H1 (cell line): Measurements from ENCODE around the gene PKD1L1. TPM values are rescaled to one million over a fixed set of nuclear protein-coding genes. Genes with fewer than 3 reads are reported as not detected.

Experiments used
- CTBP2 ChIP-seq: IDR thresholded peaks from 2 replicates; pipeline ENCODE4 v1.7.0; 2011; ENCODE audit warnings: borderline replicate concordance, mild to moderate bottlenecking, moderate library complexity, mixed read lengths, low read length; ENCODE audit not compliant: insufficient read depth, insufficient read length
- JUND ChIP-seq: IDR thresholded peaks from 2 replicates; pipeline ENCODE4 v1.6.1; 2011; ENCODE audit warnings: mild to moderate bottlenecking, improper control_type of control experiment, low read length
- KDM5A ChIP-seq: fragments of 200-600 bp; IDR thresholded peaks from 2 replicates; pipeline ENCODE4 v1.7.1; 2012; ENCODE audit warnings: mild to moderate bottlenecking, low read length, inconsistent platforms, mixed read lengths
- RAD21 ChIP-seq, 2 experiments: IDR thresholded peaks in 1 of 2; conservative IDR thresholded peaks in 1 of 2; 2 replicates each; pipeline ENCODE4 v1.6.1; 2011; ENCODE audit warnings: low read depth in 2 of 2, low read length in 2 of 2, improper control_type of control experiment in 1 of 2, inconsistent platforms in 1 of 2, mild to moderate bottlenecking in 1 of 2, moderate library complexity in 1 of 2
- polyA plus RNA-seq, 7 experiments: library from polyadenylated mRNA; depleted of rRNA in 3 of 7; stranded (reverse) in 5 of 7; unstranded in 2 of 7; fragments of >200 nt in 5 of 7; fragments of 200-250 nt in 2 of 7; gene quantifications; 1 replicate in 5 of 7; 2 replicates in 1 of 7; 4 replicates in 1 of 7; pipeline versions ENCODE4 v1.2.1 to v1.2.3, GENCODE V29; 2011 to 2013; ENCODE audit warnings: missing spikeins in 2 of 7, mixed read lengths in 2 of 7
- total RNA-seq: library from RNA; stranded (reverse); fragmentation: NEBNext Ultra II Directional; extraction: Animal tissue kit (Norgen Biotek cat#: 25700); gene quantifications from 2 replicates; pipeline ENCODE4 v1.2.1, GENCODE V29; 2021

PKD1L1 gene
- total and polyA plus RNA-seq, 2 of the 8 experiments (the other 6 are each of a cell fraction or from before 2014, with no cell fraction given) = 0.22 to 0.35 TPM

- no peak for TF ChIP-seq KDM5A
- no peak for TF ChIP-seq JUND
- TF ChIP-seq CTBP2 = no peak
- TF ChIP-seq RAD21 (IDR thresholded peaks at IDR 0.05 in 1 of 2, conservative IDR thresholded peaks at IDR 0.05 in 1 of 2; ENCODE audit: low read depth in 2 of 2, low read length in 2 of 2) = no peak
These were observed 32.7 kb downstream of the PKD1L1 start (continued) for GRCh38 chr7:47915616-47915976.
